K562 (cell line): ENCODE data around the gene ATP5PO. TPM values are rescaled to one million over a fixed set of nuclear protein-coding genes. Genes with fewer than 3 reads are reported as not detected.

Experiments used
- ATAC-seq: fragments of 200-7000 bp; cut with Tn5 transposase; 3 replicates; pipeline ENCODE4 v1.9.1; 2020; ENCODE audit warnings: moderate library complexity
- BruUV-seq: library from RNA; stranded (reverse); fragments of 400-500 nt; replicated peaks from 2 replicates; lab custom pipeline; 2021; lab: Mats Ljungman, UMichigan
- CTCF ChIA-PET: fragments of 300-600 bp; formaldehyde crosslinking; extraction: SDS; loops from one replicate; lab custom pipeline; 2021; ENCODE audit warnings: low intra/inter-chr PET ratio; lab: Yijun Ruan, JAX
- POLR2A ChIA-PET: fragments of 300-600, 350-650 bp; sonication (Branson Sonifier 250); formaldehyde crosslinking; extraction: SDS; loops from one replicate; lab custom pipeline; 2021; ENCODE audit warnings: antibody characterized with exemption, inconsistent platforms; lab: Yijun Ruan, JAX
- DNase-seq, 4 experiments: peaks; one replicate each; pipeline versions ENCODE4 v3.0.0 to v3.0.0-alpha.2; 2011 to 2018; ENCODE audit warnings: low spot score in 3 of 4, mixed read lengths in 3 of 4; ENCODE audit errors: extremely low read depth in 1 of 4
- FAIRE-seq: peaks from 2 replicates; lab custom pipeline; 2011; peaks lifted over from hg19 to GRCh38; lab: Jason Lieb, UNC
- H2AFZ ChIP-seq: 2 replicates; pipeline ENCODE4 v1.6.0; 2011; ENCODE audit warnings: low read depth, low read length, control low read depth, inconsistent platforms
- H3K27ac ChIP-seq: fragments of 200-600 bp; 3 replicates; pipeline ENCODE4 v1.8.0; 2011; ENCODE audit warnings: low read depth, mild to moderate bottlenecking, control low read depth, inconsistent platforms, low read length, moderate library complexity, mixed read lengths; ENCODE audit errors: extremely low read depth
- H3K27me3 ChIP-seq, 2 experiments: fragments of 300-600 bp in 1 of 2; 2 replicates in 1 of 2; 3 replicates in 1 of 2; pipeline versions ENCODE4 v1.6.0 to v1.8.0; 2011; ENCODE audit warnings: inconsistent platforms in 2 of 2, low read length in 2 of 2, mild to moderate bottlenecking in 1 of 2, mixed read lengths in 1 of 2, moderate library complexity in 1 of 2; ENCODE audit not compliant: control insufficient read depth in 2 of 2, insufficient read depth in 2 of 2
- H3K36me3 ChIP-seq: fragments of 300-600 bp; 3 replicates; pipeline ENCODE4 v1.8.0; 2011; ENCODE audit warnings: mild to moderate bottlenecking, low read length, inconsistent platforms; ENCODE audit not compliant: control insufficient read depth, insufficient read depth
- H3K4me1 ChIP-seq, 2 experiments: fragments of 200-600 bp in 1 of 2; replicated peaks in 1 of 2; 2 replicates in 1 of 2; 3 replicates in 1 of 2; pipeline versions ENCODE4 v1.5.1 to v1.8.0; 2011; ENCODE audit warnings: inconsistent platforms in 2 of 2, low read length in 2 of 2, mild to moderate bottlenecking in 1 of 2, mixed read lengths in 1 of 2, moderate library complexity in 1 of 2; ENCODE audit not compliant: control insufficient read depth in 2 of 2, insufficient read depth in 2 of 2
- H3K4me2 ChIP-seq: 2 replicates; pipeline ENCODE4 v1.6.1; 2011; ENCODE audit warnings: low read length, control low read depth, inconsistent platforms, mixed read lengths; ENCODE audit not compliant: insufficient read depth
- H3K4me3 ChIP-seq: fragments of 200-600 bp; sonication (generic), shearing (Covaris generic); 2 replicates; pipeline ENCODE4 v1.5.1; 2016; ENCODE audit warnings: control low read depth, inconsistent platforms
- H3K79me2 ChIP-seq: fragments of 200-600 bp; 3 replicates; pipeline ENCODE4 v1.8.0; 2011; ENCODE audit warnings: low read length, inconsistent platforms; ENCODE audit not compliant: control insufficient read depth, insufficient read depth
- H3K9ac ChIP-seq, 2 experiments: 2 replicates each; pipeline versions ENCODE4 v1.6.0 to v1.6.1; 2011; ENCODE audit warnings: low read depth in 2 of 2, low read length in 2 of 2, control low read depth in 1 of 2, inconsistent platforms in 1 of 2, mild to moderate bottlenecking in 1 of 2, mixed read lengths in 1 of 2; ENCODE audit not compliant: insufficient read depth in 1 of 2
- H3K9me1 ChIP-seq: one replicate; pipeline ENCODE4 v1.6.0; 2011; ENCODE audit warnings: inconsistent platforms, mild to moderate bottlenecking, low read length, moderate library complexity; ENCODE audit not compliant: control insufficient read depth, insufficient read depth
- H3K9me3 ChIP-seq: replicated peaks from 2 replicates; pipeline ENCODE4 v1.5.1; 2011; ENCODE audit warnings: low read depth, low read length, inconsistent platforms; ENCODE audit not compliant: control insufficient read depth, insufficient read depth
- H4K20me1 ChIP-seq: replicated peaks from 2 replicates; pipeline ENCODE4 v1.6.1; 2011; ENCODE audit warnings: low read length, inconsistent platforms, mixed read lengths; ENCODE audit not compliant: control insufficient read depth, insufficient read depth
- ATF4 ChIP-seq: fragments of 450-650 bp; formaldehyde crosslinking; IDR thresholded peaks from 2 replicates; pipeline ENCODE4 v1.4.0; 2022; ENCODE audit warnings: mild to moderate bottlenecking, moderate library complexity
- CAMTA2 ChIP-seq: fragments of 250-450 bp; sonication (Bioruptor Pico); conservative IDR thresholded peaks from 2 replicates; pipeline ENCODE4 v1.5.1; 2022
- CBFA2T2 ChIP-seq: fragments of 450-650 bp; conservative IDR thresholded peaks from 2 replicates; pipeline ENCODE4 v1.6.1; 2017; ENCODE audit warnings: mild to moderate bottlenecking
- CBFA2T3 ChIP-seq: fragments of 450-650 bp; IDR thresholded peaks from 2 replicates; pipeline ENCODE4 v1.6.1; 2017
- CTBP1 ChIP-seq: fragments of 450-650 bp; IDR thresholded peaks from 2 replicates; pipeline ENCODE4 v1.6.1; 2016; ENCODE audit warnings: borderline replicate concordance
- KLF13 ChIP-seq: fragments of 450-650 bp; IDR thresholded peaks from 2 replicates; pipeline ENCODE4 v1.6.1; 2016; ENCODE audit warnings: missing genetic modification characterization, low read depth, mild to moderate bottlenecking, missing compliant biosample characterization, moderate library complexity, borderline replicate concordance
- KLF6 ChIP-seq: fragments of 250-450 bp; sonication (Bioruptor Pico); IDR thresholded peaks from 2 replicates; pipeline ENCODE4 v1.4.0; 2020; ENCODE audit warnings: mild to moderate bottlenecking, moderate library complexity, borderline replicate concordance
- MLX ChIP-seq, 2 experiments: fragments of 450-650 bp in 1 of 2; sonication (generic) in 1 of 2; formaldehyde crosslinking; conservative IDR thresholded peaks; 2 replicates each; pipeline versions ENCODE4 v1.4.0 to v1.8.1; 2020 to 2022; ENCODE audit warnings: mild to moderate bottlenecking in 1 of 2, missing genetic modification reagents in 1 of 2
- MYBL2 ChIP-seq, 2 experiments: fragments of 450-650 bp in 1 of 2; sonication (generic) in 1 of 2; formaldehyde crosslinking in 1 of 2; IDR thresholded peaks; 2 replicates each; pipeline versions ENCODE4 v1.6.1 to v1.8.1; 2017 to 2022; ENCODE audit warnings: borderline replicate concordance in 1 of 2, inconsistent platforms in 1 of 2, low read depth in 1 of 2, mild to moderate bottlenecking in 1 of 2, missing genetic modification reagents in 1 of 2, moderate library complexity in 1 of 2
- PCBP1 ChIP-seq: fragments of 200-400 bp; formaldehyde crosslinking; IDR thresholded peaks from 2 replicates; pipeline ENCODE4 v1.6.1; 2018; ENCODE audit warnings: mild to moderate bottlenecking, low read depth, low read length; ENCODE audit not compliant: poor library complexity, severe bottlenecking
- PHF8 ChIP-seq: fragments of 200-600 bp; sonication (generic); IDR thresholded peaks from 2 replicates; pipeline ENCODE4 v1.6.1; 2012; ENCODE audit warnings: mixed run types, mild to moderate bottlenecking, inconsistent platforms, low read length, moderate library complexity, borderline replicate concordance
- SMARCA5 ChIP-seq: fragments of 450-650 bp; IDR thresholded peaks from 2 replicates; pipeline ENCODE4 v1.6.1; 2016
- STAT5A ChIP-seq: IDR thresholded peaks from 2 replicates; pipeline ENCODE4 v1.6.1; 2012; ENCODE audit warnings: low read length, inconsistent platforms, borderline replicate concordance
- TARDBP ChIP-seq: fragments of 450-650 bp; IDR thresholded peaks from 2 replicates; pipeline ENCODE4 v1.6.1; 2016
- TBL1XR1 ChIP-seq, 2 experiments: IDR thresholded peaks; 2 replicates each; pipeline ENCODE4 v1.6.1; 2012; ENCODE audit warnings: improper control_type of control experiment in 2 of 2, low read length in 2 of 2, mild to moderate bottlenecking in 1 of 2
- TSC22D4 ChIP-seq: fragments of 450-650 bp; IDR thresholded peaks from 2 replicates; pipeline ENCODE4 v1.6.1; 2016; ENCODE audit warnings: missing genetic modification characterization, missing biosample characterization, control low read depth
- ZNF239 ChIP-seq: fragments of 250-450 bp; sonication (Bioruptor Pico); IDR thresholded peaks from 2 replicates; pipeline ENCODE4 v1.4.0; 2020; ENCODE audit warnings: mild to moderate bottlenecking
- ZSCAN32 ChIP-seq: fragments of 450-650 bp; formaldehyde crosslinking; IDR thresholded peaks from 2 replicates; pipeline ENCODE4 v1.4.0; 2020; ENCODE audit warnings: mild to moderate bottlenecking, moderate library complexity
- WGBS: fragments of 100-300 bp; shearing (Covaris generic); methylation state at CpG from one replicate; pipeline ENCODE4 v1.1.6; 2016; ENCODE audit warnings: low coverage, mixed read lengths; ENCODE audit not compliant: insufficient coverage; ENCODE audit errors: missing lambda C conversion rate; 5-methylcytosine and 5-hydroxymethylcytosine counted together
- in situ Hi-C: fragments of 300-500 bp; cut with MboI; formaldehyde crosslinking; loops from 4 replicates; pipeline ENCODE4 v1.15.0; 2018; ENCODE audit warnings: inconsistent platforms, mixed read lengths
- intact Hi-C: fragments of 100-400 bp; cut with micrococcal nuclease; formaldehyde crosslinking; loops from 2 replicates; pipeline ENCODE4 v1.14.2; 2022
- polyA plus RNA-seq, 8 experiments: library from polyadenylated mRNA; depleted of rRNA in 4 of 8; stranded (reverse) in 5 of 8; unstranded in 3 of 8; fragments of >200 nt; fragmentation: Nextera tagmentation in 2 of 8; fragmentation: Illumina TruSeq in 1 of 8; extraction: Ambion mirVana in 2 of 8; extraction: Trizol in 1 of 8; gene quantifications; 2 replicates each; pipeline versions ENCODE4 v1.2.1 to v1.2.3, GENCODE V29; 2011 to 2014; ENCODE audit warnings: inconsistent platforms in 1 of 8, missing spikeins in 1 of 8
- total RNA-seq, 7 experiments: library from RNA; depleted of rRNA in 6 of 7; stranded (reverse); fragments of >200 nt in 6 of 7; fragmentation: Illumina TruSeq in 2 of 7; extraction: Trizol in 2 of 7; gene quantifications; 2 replicates each; pipeline versions ENCODE4 v1.2.1 to v1.2.3, GENCODE V29; 2011 to 2021; ENCODE audit warnings: low replicate concordance in 1 of 7

ATP5PO gene
- total and polyA plus RNA-seq, 9 of the 15 experiments (the other 6 are each of a cell fraction or from before 2014, with no cell fraction given): 367 to 2,722 (median 808) TPM

GRCh38 chr21:33947451-33948095 lies 32.0 kb upstream of the ATP5PO start (continued):
- no peak for TF ChIP-seq CAMTA2
- TF ChIP-seq ZSCAN32 (CRISPR knock-in tag): no peak
- TF ChIP-seq PHF8: no peak
- no peak for TF ChIP-seq PCBP1
- TF ChIP-seq KLF6: no peak
- no peak for TF ChIP-seq MLX (CRISPR knock-in tag; conservative IDR thresholded peaks at IDR 0.05)

- H3K27me3 ChIP-seq: no peaks in the 10 kb centered on the region
- no TSS peak for BruUV-seq
- no peaks in the 10 kb centered on the region for H3K79me2 ChIP-seq
- WGBS: 83% methylated on average over 2 of the region's 2 CpGs
- DNase-seq: peak in 2 of 4 experiments; percentile 43 to 60
- no peaks in the 10 kb centered on the region for H3K9me1 ChIP-seq
- peak overlapping the region; percentile 54 for H2AFZ ChIP-seq
- no peak for FAIRE-seq
- ATAC-seq: peak; percentile 19; the same call in 2 of the 3 replicates
- ChIA-PET POLR2A (interaction anchor here (0.5 to 1.0 kb wide), 2 partner anchors 13 to 229 kb away, joined by 3 read pairs; no protein-coding TSS in a partner anchor), CTCF (no interaction called here)
- H3K9ac ChIP-seq: peak overlapping the region in 1 of 2 experiments; percentile 29; a peak in 2 of 4 replicates
- peak overlapping the region; percentile 40; the same call in 1 of the 2 replicates for H3K4me2 ChIP-seq
- in situ Hi-C loops (no loop called here), intact Hi-C loops (no loop called here)
- no peaks in the 10 kb centered on the region for H3K9me3 ChIP-seq
- H3K27ac ChIP-seq: no peak overlapping the region
- no peaks in the 10 kb centered on the region for H4K20me1 ChIP-seq
- no peak overlapping the region for H3K4me3 ChIP-seq
- H3K4me1 ChIP-seq: peaks cover 17 to 29% of the 10 kb centered on the region in 2 experiments
- H3K36me3 ChIP-seq: no peaks in the 10 kb centered on the region
- TF ChIP-seq ZNF239 (no peak), CTBP1 (no peak), STAT5A (no peak), CBFA2T2 (peak; percentile 47), TSC22D4 (no peak), KLF13 (tag) (no peak), TBL1XR1 (IDR thresholded peaks at IDR 0.05; ENCODE audit: low read length in 2 of 2) (peak in 1 of 2 experiments; percentile 13; a peak in 1 of 4 replicates), MYBL2 (IDR thresholded peaks at IDR 0.05; ENCODE audit: low read depth) (no peak), MYBL2 (CRISPR knock-in tag; IDR thresholded peaks at IDR 0.05; ENCODE audit: borderline replicate concordance) (no peak), SMARCA5 (no peak), TARDBP (no peak), ATF4 (CRISPR knock-in tag) (no peak), CBFA2T3 (peak; percentile 75)
Measured at GRCh38 chr21:33945652-33946270, 30.2 kb upstream of the ATP5PO start.
